ENCODE data around the gene ACAA1.
"Not testable (repeated sequence)": the region's sequence is repeated elsewhere in the genome, so short reads cannot be mapped to it uniquely, and the experiment has no call there.

The ACAA1 gene

DNA sequence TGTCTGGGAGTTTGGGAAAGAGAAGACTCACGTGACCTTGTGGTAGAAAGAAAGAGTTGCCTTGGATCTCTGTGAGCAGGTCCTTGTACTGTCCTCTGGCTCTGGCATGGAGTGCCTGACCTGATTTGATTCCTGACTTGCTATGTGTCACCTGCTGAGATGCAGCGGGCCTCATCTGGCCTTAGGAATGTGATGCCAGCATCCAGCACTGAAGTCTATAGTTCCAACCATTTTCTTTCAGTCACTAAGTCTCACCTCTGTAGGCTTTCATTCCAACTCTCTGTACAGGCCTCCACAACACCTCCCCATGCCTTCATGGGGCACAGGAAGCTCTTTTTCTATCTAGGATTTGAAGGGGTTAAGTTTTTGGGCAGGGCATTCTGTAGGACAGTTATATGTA lies 16.3 kb upstream of the ACAA1 start:
- no peak for DNase-seq

DNA sequence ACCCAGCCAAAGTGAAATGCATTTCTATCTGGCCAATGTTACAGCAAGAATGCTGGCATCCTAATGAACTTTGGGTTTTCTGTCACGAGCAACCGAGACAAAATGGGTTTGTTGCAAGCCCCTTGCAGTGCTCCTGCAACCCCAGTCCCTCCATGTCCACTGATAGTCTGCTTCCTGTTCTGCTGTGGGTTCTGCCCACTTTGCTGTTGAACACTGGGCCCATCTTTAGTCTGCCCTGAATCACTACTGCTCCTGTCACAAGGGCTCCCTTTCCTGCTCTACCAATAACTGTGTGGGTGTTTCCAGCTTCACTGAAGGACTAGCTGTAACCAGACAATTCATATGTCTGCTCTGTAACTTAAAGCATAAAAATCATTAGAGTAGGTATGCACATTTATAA lies 15.7 kb upstream of the ACAA1 start:
- no peak for DNase-seq

DNA sequence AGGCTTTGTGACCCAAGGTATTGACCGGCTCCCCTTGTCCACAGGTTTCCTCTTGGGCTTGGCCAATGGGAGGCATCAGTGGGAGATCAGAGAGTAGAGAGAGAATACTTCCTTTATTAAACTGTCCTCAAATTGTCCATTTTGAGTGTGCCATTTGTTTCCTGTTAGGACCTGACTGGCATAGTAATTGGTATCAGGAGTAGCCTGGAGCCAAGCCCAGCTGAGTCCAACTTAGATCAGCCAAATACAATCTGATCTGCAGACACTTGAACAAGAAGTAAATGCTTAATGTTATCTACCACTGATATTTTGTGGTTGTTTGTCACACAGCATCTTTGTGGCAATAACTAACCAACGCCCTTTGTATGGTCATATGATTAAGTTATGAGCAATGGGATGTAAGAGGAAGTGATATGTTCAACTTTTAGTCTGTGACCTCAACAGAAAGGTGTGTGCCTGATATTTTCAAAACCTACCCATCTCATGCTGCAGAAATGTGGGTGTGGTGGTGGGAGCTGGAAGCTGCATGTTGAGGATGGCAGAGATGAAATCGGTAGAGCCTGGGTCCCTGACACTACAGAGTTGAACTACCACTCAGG lies 14.8 kb upstream of the ACAA1 start:
- DNase-seq: peak; percentile 64

DNA sequence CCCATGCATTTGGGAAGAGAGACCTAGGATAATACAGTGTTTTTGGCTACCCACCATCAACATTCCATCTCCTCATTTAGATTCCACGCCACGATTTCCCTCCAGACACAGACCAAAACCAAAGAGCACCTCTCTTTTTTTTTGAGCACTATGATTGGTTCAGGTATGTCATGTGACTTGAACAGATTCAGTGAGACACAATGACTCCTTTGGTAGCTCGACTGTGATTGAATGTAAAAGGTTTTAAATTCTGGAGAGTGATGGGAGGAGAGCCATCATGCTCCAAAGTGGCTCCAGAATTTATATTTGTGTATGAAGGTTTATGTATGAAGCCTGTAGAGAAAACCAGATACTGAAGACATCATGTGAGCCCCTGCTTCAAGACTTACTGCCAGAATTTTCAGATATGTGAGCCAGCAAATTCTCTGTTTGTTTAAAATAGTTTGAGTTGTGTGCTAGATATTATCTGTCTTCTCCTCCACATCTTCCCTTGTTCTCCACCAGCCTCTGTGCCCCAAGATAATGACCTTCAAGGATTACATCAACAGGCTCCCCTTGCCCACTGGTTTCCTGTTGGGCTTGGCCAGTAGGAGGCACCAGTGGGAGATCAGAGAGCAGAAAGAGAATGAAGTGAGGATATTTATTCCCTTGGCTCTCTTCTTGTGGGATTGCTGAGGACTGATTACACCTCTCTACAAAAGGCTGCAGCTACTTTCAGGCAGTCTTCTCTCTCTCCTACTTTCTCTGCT lies 14.0 kb upstream of the ACAA1 start:
- DNase-seq: no peak

DNA sequence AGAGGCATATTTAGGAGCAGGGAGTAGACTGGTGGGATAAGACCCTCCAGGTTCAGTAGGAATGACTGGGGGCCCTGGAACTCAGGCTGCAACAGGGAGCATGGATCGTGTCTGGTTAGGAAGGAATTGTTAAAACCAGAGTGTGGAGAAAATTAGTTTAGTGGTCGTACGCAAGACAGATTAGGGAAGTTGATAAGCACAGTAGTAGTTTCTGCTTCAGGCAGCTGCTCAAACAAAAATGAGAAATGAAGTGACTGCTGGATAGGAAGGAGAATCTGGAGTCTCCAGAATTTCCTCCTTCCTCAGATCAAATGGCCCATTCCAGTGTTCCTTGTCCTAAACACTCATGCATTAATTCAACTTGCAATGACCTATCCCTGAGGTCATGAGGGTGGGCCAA lies 12.8 kb upstream of the ACAA1 start:
- no peak for DNase-seq

DNA sequence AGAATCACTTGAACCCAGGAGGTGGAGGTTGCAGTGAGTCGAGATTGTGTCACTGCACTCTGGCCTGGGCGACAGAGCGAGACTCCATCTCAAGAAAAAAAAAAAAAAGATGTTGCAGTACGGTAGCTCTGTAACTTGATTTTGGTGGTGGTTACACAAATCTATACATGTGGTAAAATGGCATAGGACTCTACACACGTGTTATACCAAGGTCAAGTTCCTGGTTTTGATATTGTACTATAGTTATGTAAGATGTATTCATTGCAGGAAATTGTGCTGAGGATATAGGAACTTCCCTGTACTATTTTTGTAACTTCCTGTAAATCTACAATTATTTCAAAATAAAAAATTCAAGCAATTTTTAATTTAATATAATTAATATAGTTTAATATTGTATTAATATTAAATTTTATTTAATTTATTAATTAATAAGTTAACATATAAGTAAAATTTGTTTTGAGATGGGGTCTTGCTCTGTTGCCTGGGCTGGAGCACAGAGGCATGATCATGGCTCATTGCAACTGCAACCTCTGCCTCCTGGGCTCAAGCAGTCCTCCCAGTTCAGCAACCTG lies 11.5 kb upstream of the ACAA1 start:
- no peak for DNase-seq

DNA sequence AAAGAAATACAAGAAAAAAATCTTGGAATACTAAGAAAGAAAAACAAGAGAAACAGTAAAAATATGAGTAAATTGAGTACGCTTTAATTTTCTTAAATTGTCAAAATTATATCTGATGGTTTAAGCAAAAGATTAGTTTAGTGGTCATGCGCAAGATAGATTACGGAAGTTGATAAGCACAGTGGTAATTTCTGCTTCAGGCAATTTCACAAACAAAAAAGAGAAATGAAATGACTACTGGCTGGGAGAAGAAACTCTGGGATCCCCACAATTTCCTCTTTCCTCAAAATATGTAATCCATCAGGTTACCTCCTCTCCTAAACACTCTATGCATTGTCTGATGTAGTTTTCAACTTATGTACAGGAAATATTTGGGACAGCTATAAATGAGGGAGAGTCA lies 10.5 kb upstream of the ACAA1 start:
- no peak for DNase-seq

DNA sequence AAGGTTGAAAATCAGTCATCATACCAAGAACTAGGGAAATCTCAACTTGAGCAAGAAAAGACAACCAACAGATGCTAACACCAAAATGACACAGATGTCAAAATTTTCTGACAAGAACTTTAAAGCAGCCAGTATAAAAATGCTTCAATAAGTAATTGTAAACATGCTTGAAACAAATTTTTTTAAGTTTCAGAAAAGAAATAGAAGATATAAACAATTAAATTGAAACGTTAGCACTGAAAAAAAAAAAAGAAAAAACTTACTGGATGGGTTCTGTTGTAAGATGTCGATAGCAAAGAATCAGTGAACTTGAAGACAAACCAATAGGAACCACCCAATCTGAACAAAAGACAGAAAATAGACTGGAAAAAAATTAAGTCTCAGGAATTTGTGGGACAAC lies 9.6 kb upstream of the ACAA1 start:
- no peak for DNase-seq

DNA sequence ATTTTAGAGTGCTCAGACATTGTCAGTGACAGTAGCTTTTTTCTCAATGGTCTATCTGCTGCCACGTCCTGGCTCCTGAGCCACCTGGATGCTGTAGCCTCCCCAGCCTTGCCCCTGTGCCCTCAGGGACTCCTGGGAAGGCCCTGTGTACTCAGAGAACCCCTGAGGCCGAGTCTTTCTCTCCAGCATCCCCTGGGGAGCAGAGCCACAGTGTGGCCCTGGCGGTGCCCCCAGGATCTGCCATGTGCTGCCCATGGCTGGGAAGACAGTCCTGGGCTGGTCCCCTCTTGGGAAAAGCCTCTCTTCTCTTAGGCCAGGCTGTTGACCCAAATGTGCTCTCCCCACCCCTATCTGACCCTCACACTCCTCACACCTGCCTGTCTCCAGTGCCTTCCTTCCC lies 6.6 kb upstream of the ACAA1 start:
- DNase-seq: no peak

DNA sequence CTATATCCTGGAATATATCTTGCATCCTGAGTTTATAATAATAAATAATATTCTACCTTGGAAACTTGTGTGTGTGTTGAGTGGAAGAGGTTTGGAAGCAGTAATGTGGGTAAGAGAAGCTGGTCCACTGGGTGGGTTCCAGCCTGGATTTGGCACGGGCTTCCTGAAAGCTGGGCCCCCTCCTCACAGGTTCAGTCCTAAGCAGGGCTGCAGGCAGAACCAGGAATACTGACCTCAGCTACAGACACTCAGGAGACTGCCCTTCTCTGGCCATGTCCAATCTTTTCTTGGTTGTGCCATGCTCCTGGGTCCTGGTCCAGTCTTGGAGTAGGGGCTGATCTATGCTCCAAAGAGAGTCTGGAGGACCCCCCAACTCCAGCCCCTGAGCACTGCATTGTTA lies 6.0 kb upstream of the ACAA1 start:
- no peak for DNase-seq

DNA sequence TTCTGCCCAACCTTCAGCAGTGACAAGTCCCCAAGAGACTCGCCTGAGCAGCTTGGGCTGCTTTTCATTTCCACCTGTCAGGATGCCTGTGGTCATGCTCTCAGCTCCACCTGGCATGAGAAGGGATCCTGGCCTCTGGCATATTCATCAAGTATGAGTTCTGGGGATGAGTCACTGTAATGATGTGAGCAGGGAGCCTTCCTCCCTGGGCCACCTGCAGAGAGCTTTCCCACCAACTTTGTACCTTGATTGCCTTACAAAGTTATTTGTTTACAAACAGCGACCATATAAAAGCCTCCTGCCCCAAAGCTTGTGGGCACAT lies 5.0 kb upstream of the ACAA1 start:
- DNase-seq: no peak

DNA sequence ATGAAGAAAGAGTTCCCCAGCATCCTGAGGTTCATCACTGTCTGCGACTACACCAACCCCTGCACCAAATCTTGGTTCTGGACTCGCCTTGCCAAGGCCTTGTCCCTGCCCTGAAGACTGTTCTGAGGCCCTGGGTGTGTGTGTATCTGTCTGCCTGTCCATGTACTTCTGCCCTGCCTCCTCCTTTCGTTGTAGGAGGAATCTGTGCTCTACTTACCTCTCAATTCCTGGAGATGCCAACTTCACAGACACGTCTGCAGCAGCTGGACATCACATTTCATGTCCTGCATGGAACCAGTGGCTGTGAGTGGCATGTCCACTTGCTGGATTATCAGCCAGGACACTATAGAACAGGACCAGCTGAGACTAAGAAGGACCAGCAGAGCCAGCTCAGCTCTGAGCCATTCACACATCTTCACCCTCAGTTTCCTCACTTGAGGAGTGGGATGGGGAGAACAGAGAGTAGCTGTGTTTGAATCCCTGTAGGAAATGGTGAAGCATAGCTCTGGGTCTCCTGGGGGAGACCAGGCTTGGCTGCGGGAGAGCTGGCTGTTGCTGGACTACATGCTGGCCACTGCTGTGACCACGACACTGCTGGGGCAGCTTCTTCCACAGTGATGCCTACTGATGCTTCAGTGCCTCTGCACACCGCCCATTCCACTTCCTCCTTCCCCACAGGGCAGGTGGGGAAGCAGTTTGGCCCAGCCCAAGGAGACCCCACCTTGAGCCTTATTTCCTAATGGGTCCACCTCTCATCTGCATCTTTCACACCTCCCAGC lies 4.4 kb upstream of the ACAA1 start:
- DNase-seq: no peak

DNA sequence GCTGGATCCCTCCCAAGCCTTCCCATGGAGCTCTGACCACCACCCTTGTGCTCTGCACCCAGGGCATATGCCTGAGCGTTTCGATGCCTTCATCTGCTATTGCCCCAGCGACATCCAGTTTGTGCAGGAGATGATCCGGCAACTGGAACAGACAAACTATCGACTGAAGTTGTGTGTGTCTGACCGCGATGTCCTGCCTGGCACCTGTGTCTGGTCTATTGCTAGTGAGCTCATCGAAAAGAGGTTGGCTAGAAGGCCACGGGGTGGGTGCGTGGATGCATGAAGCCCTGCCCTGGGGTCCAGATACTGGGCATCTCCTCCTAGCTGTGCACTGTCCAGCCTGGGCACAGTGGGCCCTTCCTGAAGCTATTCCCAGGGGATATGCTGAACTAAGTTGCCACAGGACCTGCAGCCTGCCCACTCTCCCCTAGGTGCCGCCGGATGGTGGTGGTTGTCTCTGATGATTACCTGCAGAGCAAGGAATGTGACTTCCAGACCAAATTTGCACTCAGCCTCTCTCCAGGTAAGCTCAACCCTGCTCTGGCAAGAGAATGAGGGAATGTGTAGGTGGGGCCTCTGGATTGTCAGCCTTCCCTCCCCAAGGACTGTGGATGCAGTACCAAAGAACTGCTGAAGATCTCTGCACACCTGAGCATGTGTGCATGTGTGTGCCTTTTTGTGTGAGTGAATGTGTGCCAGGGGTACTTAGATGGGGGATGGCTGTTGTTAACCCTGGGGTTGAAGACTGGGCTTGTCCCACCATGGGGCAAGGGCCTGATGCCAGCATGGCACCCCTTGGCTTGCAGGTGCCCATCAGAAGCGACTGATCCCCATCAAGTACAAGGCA lies 3.6 kb upstream of the ACAA1 start:
- DNase-seq: no peak

DNA sequence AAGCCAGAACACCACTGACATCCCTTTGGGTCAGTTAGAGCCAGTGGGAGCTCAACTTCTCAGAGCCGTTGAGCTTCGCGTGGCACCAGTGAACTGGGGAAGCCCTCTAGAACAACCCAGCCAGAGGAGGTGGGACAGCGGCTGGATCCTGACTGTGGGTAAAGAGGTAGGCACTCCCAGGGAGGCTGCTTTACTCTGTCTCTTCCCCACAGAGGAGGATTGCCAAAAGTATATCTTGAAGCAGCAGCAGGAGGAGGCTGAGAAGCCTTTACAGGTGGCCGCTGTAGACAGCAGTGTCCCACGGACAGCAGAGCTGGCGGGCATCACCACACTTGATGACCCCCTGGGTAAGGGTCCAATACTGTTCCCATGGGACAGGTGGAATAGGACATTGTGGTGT lies 2.7 kb upstream of the ACAA1 start:
- DNase-seq: no peak

DNA sequence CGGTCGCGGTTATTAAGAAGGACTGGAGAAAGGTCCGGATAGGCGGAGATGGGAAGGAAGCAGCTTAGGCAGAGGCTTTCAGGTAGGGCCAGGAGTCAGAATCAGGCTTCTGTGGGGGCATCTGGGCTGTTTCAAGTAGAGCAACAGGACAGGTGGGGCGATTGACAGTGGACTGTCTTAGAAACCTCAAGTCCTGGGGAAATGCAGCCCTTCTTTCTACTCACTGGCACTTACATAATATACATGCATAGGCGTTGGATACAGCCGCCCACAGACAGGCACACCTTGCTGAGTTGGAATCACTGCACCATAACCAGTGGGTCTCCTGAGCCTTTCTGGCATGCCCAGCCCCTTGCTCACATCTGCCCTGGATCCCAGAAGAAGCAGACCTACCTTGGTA lies 2.3 kb upstream of the ACAA1 start:
- no peak for DNase-seq

DNA sequence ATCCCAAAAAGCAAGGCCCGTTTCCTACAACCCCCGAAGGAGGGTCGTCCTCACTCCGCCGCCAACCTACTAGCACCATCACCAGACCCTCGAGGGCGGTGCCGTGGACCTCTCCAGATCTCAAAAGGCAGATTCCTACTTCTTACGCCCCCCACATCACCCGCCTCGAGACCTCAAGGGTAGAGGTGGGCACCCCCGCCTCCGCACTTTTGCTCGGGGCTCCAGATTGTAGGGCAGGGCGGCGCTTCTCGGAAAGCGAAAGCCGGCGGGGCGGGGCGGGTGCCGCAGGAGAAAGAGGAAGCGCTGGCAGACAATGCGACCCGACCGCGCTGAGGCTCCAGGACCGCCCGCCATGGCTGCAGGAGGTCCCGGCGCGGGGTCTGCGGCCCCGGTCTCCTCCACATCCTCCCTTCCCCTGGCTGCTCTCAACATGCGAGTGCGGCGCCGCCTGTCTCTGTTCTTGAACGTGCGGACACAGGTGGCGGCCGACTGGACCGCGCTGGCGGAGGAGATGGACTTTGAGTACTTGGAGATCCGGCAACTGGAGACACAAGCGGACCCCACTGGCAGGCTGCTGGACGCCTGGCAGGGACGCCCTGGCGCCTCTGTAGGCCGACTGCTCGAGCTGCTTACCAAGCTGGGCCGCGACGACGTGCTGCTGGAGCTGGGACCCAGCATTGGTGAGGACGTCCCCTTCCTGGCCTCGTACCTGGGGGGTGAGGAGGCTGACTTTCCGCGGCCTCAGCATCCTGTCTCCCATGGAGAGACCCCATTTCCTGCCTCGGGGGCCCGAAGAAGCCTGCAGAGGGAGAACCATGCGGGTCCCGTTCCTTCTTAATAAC lies 1.6 kb upstream of the ACAA1 start, which contains the start of gene MYD88:
TSS of gene MYD88 (plus strand) at position 313 of the 842 bp plus-strand sequence. CDS start at position 353, 40 bp downstream.
- peak; percentile 81 for DNase-seq

DNA sequence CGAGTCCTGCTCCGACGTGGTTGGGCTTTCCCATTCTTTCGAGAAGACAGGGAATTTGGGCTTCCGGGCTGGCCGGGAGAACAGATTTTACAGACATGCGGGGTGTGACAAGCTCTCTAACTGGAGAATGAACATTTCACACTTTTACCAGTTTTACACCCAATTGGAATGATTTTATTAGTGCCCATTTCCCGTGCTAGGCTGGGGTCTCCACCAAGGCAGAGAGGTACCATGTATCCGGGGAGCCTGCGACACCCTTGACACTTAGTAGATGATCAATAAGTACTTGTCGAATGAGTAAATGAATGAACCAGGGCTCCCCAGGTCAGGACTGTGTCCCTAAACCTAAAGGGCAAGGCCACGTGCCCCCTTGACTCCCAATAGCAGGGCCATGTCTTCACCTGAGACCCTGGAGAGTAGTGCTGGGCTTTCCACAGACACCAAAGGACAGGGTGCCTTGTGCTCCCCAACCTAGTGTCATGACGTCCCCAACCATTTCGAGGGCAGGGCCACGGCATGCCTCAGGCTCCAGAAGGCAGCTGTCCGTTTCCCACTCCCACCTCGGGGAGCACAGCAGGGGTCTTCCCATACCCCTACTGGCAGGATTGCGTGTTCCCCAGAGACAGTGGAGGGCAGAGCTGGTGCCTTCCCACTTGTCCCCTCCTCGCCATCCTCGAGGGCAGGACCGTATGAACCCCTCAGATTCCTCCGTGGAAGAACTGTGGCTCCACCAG lies 855 bp upstream of the ACAA1 start:
- DNase-seq: peak; percentile 33

DNA sequence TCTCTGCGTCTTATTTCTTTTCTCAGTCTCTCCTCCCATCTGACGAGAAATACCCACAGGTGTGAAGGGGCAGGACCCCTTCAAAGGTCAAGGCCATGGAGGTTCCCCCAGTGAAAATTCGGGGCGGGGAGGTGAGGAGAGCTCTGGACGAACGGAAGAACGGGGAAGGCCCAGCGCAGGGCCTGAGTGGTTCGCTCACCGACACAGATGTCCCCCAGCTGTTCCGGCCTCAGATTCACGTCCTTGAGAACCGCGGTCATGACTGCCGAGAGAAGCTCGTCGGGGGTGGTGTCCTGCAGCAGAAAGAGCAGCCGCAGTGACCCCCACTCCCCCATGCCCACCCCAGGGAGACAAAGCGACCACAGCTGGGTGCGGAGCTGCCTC lies 542 bp downstream of the ACAA1 start:
- no peak for DNase-seq

DNA sequence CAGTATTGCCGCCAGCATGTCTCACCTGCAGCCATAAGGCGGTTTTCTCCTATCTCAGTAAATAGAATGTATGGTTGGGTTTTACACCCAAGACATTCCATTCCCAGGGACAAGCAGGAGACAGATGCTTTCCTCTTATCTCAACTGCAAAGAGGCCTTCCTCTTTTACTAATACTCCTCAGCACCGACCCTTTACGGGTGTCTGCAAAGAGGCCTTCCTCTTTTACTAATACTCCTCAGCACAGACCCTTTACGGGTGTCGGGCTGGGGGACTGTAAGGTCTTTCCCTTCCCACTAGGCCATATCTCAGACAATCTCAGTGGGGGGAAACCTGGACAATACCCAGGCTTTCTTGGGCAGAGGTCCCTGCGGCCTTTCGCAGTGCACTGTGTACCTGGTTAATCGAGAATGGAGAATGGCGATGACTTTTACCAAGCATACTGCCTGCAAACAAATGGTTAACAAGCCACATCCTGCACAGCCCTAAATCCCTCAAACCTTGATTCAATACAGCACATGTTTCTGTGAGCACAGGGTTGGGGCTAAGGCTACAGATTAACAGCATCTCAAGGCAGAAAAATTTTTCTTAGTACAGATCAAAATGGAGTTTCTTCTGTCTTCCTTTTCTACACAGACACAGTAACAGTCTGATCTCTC lies 1.2 kb downstream of the ACAA1 start:
- DNase-seq: peak; percentile 49

DNA sequence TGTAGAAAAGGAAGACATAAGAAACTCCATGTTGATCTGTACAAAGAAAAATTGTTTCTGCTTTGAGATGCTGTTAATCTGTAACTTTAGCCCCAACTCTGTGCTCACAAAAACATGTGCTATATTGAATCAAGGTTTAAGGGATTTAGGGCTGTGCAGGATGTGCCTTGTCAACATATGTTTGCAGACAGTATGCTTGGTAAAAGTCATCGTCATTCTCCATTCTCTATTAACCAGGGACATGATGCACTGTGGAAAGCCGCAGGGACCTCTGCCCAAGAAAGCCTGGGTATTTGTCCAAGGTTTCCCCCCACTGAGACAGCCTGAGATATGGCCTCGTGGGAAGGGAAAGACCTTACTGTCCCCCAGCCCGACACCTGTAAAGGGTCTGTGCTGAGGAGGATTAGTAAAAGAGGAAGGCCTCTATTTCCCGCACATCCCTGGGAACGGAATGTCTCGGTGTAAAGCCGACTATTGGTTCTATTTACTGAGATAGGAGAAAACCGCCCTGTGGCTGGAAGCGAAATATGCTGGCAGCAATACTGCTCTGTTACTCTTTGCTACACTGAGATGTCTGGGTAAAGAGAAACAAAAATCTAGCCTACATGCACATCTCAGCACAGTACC lies 2.3 kb downstream of the ACAA1 start:
- not testable (repeated sequence) for DNase-seq
